Parathyroid adenoma (tissue), 2 donors: Measurements from ENCODE around the gene SUMF1.
"Not testable (repeated sequence)": the region's sequence is repeated elsewhere in the genome, so short reads cannot be mapped to it uniquely, and the experiment has no call there.

Experiments
- H2AFZ ChIP-seq: fragments of 300-600 bp; sonication (generic); one replicate; pipeline ENCODE4 v1.7.0; 2017; ENCODE audit warnings: antibody characterized with exemption, mild to moderate bottlenecking
- H3K27ac ChIP-seq: fragments of 300-600 bp; sonication (generic); one replicate; pipeline ENCODE4 v1.7.0; 2017
- H3K27me3 ChIP-seq: fragments of 300-600 bp; sonication (generic); one replicate; pipeline ENCODE4 v1.7.0; 2017; ENCODE audit warnings: low read length; ENCODE audit not compliant: control insufficient read depth, insufficient read depth
- H3K36me3 ChIP-seq: fragments of 300-600 bp; sonication (generic); one replicate; pipeline ENCODE4 v1.7.0; 2017; ENCODE audit warnings: low read length; ENCODE audit not compliant: control insufficient read depth, insufficient read depth
- H3K4me1 ChIP-seq: fragments of 300-600 bp; sonication (generic); one replicate; pipeline ENCODE4 v1.7.0; 2017; ENCODE audit warnings: control low read depth
- H3K4me2 ChIP-seq: fragments of 300-600 bp; sonication (generic); one replicate; pipeline ENCODE4 v1.7.0; 2017; ENCODE audit warnings: low read length
- H3K4me3 ChIP-seq: fragments of 300-600 bp; sonication (generic); one replicate; pipeline ENCODE4 v1.7.0; 2017; ENCODE audit warnings: low read depth, low read length
- H3K79me2 ChIP-seq: fragments of 300-600 bp; sonication (generic); one replicate; pipeline ENCODE4 v1.7.0; 2017; ENCODE audit warnings: control low read depth
- H3K9ac ChIP-seq: fragments of 300-600 bp; sonication (generic); one replicate; pipeline ENCODE4 v1.7.0; 2017; ENCODE audit warnings: mild to moderate bottlenecking
- H3K9me3 ChIP-seq: fragments of 300-600 bp; sonication (generic); one replicate; pipeline ENCODE4 v1.7.0; 2017; ENCODE audit warnings: low read length; ENCODE audit not compliant: control insufficient read depth
- CTCF ChIP-seq: fragments of 300-600 bp; sonication (generic); IDR thresholded peaks from one replicate; pipeline ENCODE4 v1.7.0; 2017; ENCODE audit warnings: antibody characterized with exemption, mild to moderate bottlenecking
- donor health status: primary hyperparathyroidism.

The SUMF1 gene

GRCh38 chr3:4335840-4336562, 131.1 kb downstream of the SUMF1 start:
- H3K36me3 ChIP-seq = no peaks in the 10 kb centered on the region
- no peak overlapping the region for H3K27ac ChIP-seq
- TF ChIP-seq CTCF = no peak

DNA sequence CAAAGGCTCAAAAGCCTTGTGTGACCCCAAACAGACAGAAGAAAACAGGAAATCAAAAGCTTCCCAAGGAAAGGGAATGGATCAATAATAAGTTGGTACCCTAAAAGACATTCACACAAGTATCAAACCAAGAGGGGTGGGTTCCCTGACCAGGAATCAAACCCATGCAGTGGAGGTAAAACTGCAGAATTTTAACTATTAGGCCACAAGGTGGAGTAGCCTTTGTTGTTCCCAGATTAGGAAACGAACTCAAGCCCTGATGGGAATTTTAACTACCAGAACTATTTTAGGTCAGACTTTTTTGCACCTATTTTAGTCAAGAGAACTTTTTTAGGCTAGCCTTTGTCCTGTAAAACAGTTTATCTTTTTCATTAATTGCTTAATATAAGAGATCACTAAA, 132.5 kb downstream of the SUMF1 start:
- Histone ChIP-seq H3K9me3 (no peaks in the 10 kb centered on the region), H3K4me1 (no peaks in the 10 kb centered on the region), H3K9ac (no peak overlapping the region), H3K4me3 (no peak overlapping the region), H3K27me3 (no peaks in the 10 kb centered on the region), H3K79me2 (no peaks in the 10 kb centered on the region), H3K4me2 (no peak overlapping the region), H2AFZ (no peak overlapping the region), H3K36me3 (no peaks in the 10 kb centered on the region), H3K27ac (no peak overlapping the region)
- TF ChIP-seq CTCF = no peak

More at GRCh38 chr3:4335840-4336562, 131.1 kb downstream of the SUMF1 start:
- no peaks in the 10 kb centered on the region for H3K27me3 ChIP-seq
- H3K9me3 ChIP-seq = no peaks in the 10 kb centered on the region
- H3K9ac ChIP-seq = no peak overlapping the region
- no peaks in the 10 kb centered on the region for H3K79me2 ChIP-seq
- no peaks in the 10 kb centered on the region for H3K4me1 ChIP-seq
- no peak overlapping the region for H2AFZ ChIP-seq
- H3K4me3 ChIP-seq = no peak overlapping the region
- no peak overlapping the region for H3K4me2 ChIP-seq

- Histone ChIP-seq H3K36me3 (no peaks in the 10 kb centered on the region), H3K79me2 (no peaks in the 10 kb centered on the region), H3K4me3 (no peak overlapping the region), H3K27ac (no peak overlapping the region), H3K9ac (no peak overlapping the region), H3K9me3 (no peaks in the 10 kb centered on the region), H3K27me3 (no peaks in the 10 kb centered on the region), H2AFZ (no peak overlapping the region), H3K4me1 (no peaks in the 10 kb centered on the region), H3K4me2 (no peak overlapping the region)
- no peak for TF ChIP-seq CTCF
Observed at GRCh38 chr3:4332991-4333390, 134.1 kb downstream of the SUMF1 start.

GRCh38 chr3:4332574-4332973, 134.5 kb downstream of the SUMF1 start:
- Histone ChIP-seq H3K9me3 (no peaks in the 10 kb centered on the region), H3K27ac (no peak overlapping the region), H2AFZ (no peak overlapping the region), H3K79me2 (no peaks in the 10 kb centered on the region), H3K9ac (no peak overlapping the region), H3K4me2 (no peak overlapping the region), H3K36me3 (no peaks in the 10 kb centered on the region), H3K4me1 (no peaks in the 10 kb centered on the region), H3K27me3 (no peaks in the 10 kb centered on the region), H3K4me3 (no peak overlapping the region)
- TF ChIP-seq CTCF = no peak

DNA sequence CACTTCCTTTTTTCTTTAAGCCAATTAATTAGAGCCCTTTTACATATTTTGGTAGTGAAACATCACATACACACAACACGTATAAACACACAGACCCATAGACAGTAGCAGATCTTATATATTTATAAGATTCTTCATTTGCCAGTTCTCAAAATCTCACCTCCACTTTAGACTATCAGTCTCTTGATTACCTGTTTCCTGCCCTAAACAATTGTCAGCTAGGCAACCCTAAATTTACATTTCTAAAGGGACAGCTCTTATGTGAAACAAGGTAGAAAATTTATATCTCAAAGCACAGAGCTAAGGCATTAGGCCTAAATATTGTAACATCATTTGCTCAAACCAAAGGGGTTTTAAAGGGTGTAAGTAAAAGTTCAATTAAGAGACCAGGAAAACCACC, 135.0 kb downstream of the SUMF1 start:
- no peaks in the 10 kb centered on the region for H3K4me1 ChIP-seq
- H3K79me2 ChIP-seq = no peaks in the 10 kb centered on the region
- no peak overlapping the region for H2AFZ ChIP-seq
- no peaks in the 10 kb centered on the region for H3K27me3 ChIP-seq
- H3K27ac ChIP-seq = no peak overlapping the region
- H3K4me2 ChIP-seq = no peak overlapping the region
- TF ChIP-seq CTCF = no peak
- no peak overlapping the region for H3K4me3 ChIP-seq
- H3K9me3 ChIP-seq = no peaks in the 10 kb centered on the region
- no peaks in the 10 kb centered on the region for H3K36me3 ChIP-seq
- H3K9ac ChIP-seq = no peak overlapping the region

GRCh38 chr3:4329806-4330205, 137.3 kb downstream of the SUMF1 start:
- H3K9ac ChIP-seq, H3K27ac ChIP-seq, H3K9me3 ChIP-seq: not testable (repeated sequence)

More at GRCh38 chr3:4329806-4330205, 137.3 kb downstream of the SUMF1 start:
- not testable (repeated sequence) for H2AFZ ChIP-seq, H3K4me2 ChIP-seq, H3K4me1 ChIP-seq, H3K79me2 ChIP-seq, H3K27me3 ChIP-seq, H3K4me3 ChIP-seq, H3K36me3 ChIP-seq
